ENCODE results near the gene GALNT6. TPM values are rescaled to one million over a fixed set of nuclear protein-coding genes. Genes with fewer than 3 reads are reported as not detected.

Gene GALNT6
- total RNA-seq, 4 donors from 2014 or later: 5.8 to 14.1 (median 9.3) TPM

- WGBS, 2 donors: 64 to 69% methylated on average over 4 of the region's 4 CpGs
- Histone ChIP-seq H3K9me3 (no peaks in the 10 kb centered on the region), H3K4me3 (replicated peaks in 1 of 3) (no peak overlapping the region), H3K36me3 (no peaks in the 10 kb centered on the region), H3K27me3 (no peaks in the 10 kb centered on the region), H3K27ac (no peak overlapping the region), H3K4me1 (no peaks in the 10 kb centered on the region)
- DNase-seq: no peak
- intact Hi-C loops (cut with DNase I): no loop called here
- TF ChIP-seq POLR2A (IDR thresholded peaks at IDR 0.05): no peak
- TF ChIP-seq, protein P1, sequence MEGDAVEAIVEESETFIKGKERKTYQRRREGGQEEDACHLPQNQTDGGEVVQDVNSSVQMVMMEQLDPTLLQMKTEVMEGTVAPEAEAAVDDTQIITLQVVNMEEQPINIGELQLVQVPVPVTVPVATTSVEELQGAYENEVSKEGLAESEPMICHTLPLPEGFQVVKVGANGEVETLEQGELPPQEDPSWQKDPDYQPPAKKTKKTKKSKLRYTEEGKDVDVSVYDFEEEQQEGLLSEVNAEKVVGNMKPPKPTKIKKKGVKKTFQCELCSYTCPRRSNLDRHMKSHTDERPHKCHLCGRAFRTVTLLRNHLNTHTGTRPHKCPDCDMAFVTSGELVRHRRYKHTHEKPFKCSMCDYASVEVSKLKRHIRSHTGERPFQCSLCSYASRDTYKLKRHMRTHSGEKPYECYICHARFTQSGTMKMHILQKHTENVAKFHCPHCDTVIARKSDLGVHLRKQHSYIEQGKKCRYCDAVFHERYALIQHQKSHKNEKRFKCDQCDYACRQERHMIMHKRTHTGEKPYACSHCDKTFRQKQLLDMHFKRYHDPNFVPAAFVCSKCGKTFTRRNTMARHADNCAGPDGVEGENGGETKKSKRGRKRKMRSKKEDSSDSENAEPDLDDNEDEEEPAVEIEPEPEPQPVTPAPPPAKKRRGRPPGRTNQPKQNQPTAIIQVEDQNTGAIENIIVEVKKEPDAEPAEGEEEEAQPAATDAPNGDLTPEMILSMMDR (IDR thresholded peaks at IDR 0.05): no peak
Measured at GRCh38 chr12:51430196-51430895, 39.1 kb upstream of the GALNT6 start.

GRCh38 chr12:51429700-51430099, 38.5 kb upstream of the GALNT6 start:
- Histone ChIP-seq H3K36me3 (no peaks in the 10 kb centered on the region), H3K4me3 (replicated peaks in 1 of 3) (no peak overlapping the region), H3K27me3 (no peaks in the 10 kb centered on the region), H3K9me3 (no peaks in the 10 kb centered on the region), H3K27ac (no peak overlapping the region), H3K4me1 (peaks cover 0 to 5% of the 10 kb centered on the region in 2 donors)
- WGBS, 2 donors: 96 to 98% methylated on average over 4 of the region's 4 CpGs
- TF ChIP-seq, protein P1 (IDR thresholded peaks at IDR 0.05): no peak
- TF ChIP-seq POLR2A (IDR thresholded peaks at IDR 0.05): no peak
- intact Hi-C loops (cut with DNase I): loop anchor here (5.0 kb wide), 1 partner anchor 103 kb away; no protein-coding TSS in a partner anchor
- no peak for DNase-seq

GRCh38 chr12:51428256-51428655, 37.0 kb upstream of the GALNT6 start:
- intact Hi-C loops (cut with DNase I): loop anchor here (5.0 kb wide), 1 partner anchor 104 kb away; no protein-coding TSS in a partner anchor

DNA sequence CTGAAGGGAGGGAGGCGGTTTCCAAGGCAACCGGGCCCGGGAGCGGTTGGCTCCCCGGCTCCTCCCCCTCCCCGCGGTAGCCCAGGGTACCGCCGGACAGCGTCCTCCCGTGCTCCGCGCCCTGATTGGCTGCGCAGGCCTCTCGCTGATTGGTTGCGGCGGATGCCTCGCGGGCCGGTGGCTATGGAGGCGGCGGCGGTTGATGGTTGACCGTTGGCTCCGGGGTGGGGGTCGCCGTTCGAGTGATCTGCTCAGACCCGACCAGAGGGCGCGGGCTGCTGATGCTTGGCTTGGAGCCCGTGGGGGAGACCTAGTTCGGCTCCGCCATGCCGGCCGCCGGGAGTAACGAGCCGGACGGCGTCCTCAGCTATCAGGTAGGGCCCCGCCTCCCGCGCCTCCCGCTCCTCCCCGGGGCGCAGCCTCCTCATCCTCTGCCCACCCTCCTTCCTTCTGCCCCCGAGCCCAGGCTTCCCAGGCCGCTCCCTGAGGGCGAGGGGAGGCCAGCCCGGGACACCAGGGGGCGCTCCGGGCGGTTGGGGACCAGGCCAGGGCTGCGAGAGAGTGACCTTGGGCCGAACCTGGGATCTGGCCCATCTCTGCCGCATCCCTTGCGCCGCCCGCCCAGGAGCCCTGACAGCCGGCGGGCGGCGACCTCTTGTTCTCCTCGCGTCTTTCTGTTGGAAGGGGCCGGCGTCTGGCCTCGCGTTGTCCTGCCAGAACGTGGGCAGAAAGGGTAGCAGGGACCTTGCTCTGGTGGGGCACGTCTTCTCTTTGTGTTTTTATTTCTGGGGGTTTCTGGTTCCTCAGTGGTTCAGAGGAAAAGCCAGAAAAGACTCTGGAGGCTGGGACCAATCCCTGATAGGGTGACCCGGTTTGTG, 33.7 kb upstream of the GALNT6 start, which contains the start of gene SLC4A8:
SLC4A8 (plus strand) TSS at position 170 of the 878 bp plus-strand sequence; CDS start at position 327, 157 bp downstream.
- intact Hi-C loops (cut with DNase I): loop anchor here (5.0 kb wide), 1 partner anchor 107 kb away; no protein-coding TSS in a partner anchor

More at GRCh38 chr12:51428256-51428655, 37.0 kb upstream of the GALNT6 start:
- WGBS, 2 donors: 91% methylated on average over 4 of the region's 4 CpGs
- Histone ChIP-seq H3K4me1 (peaks cover 0 to 6% of the 10 kb centered on the region in 2 donors), H3K27ac (no peak overlapping the region), H3K4me3 (replicated peaks in 1 of 3) (no peak overlapping the region), H3K9me3 (no peaks in the 10 kb centered on the region), H3K27me3 (peaks cover 3% of the 10 kb centered on the region), H3K36me3 (no peaks in the 10 kb centered on the region)
- TF ChIP-seq POLR2A (IDR thresholded peaks at IDR 0.05): no peak
- TF ChIP-seq, protein P1 (IDR thresholded peaks at IDR 0.05): no peak
- DNase-seq: no peak

More for the DNA sequence above, 33.7 kb upstream of the GALNT6 start, which contains the start of gene SLC4A8:
- WGBS, 2 donors: 4% methylated on average over 21 to 25 of the region's 73 CpGs
- H3K27ac ChIP-seq: no peak within 1 kb of the TSS
- H3K36me3 ChIP-seq: no peaks in the 10 kb centered on the region
- peak within 1 kb of the TSS in 2 of 3 donors; percentile 2 to 21 for H3K4me3 ChIP-seq (replicated peaks in 1 of 3)
- peaks cover 0 to 6% of the 10 kb centered on the region in 2 donors for H3K4me1 ChIP-seq
- DNase-seq: peak; percentile 62 to 72
- peaks cover 3% of the 10 kb centered on the region for H3K27me3 ChIP-seq
- TF ChIP-seq POLR2A (IDR thresholded peaks at IDR 0.05): no peak
- TF ChIP-seq, protein P1 (IDR thresholded peaks at IDR 0.05): peak in 5 of 6 experiments; percentile 20 to 57 (median 34)
- H3K9me3 ChIP-seq: no peaks in the 10 kb centered on the region

All from thyroid gland (tissue), 4 donors.